HepG2 (cell line): ENCODE measurements around the gene CLIP2. TPM values are rescaled to one million over a fixed set of nuclear protein-coding genes. Genes with fewer than 3 reads are reported as not detected.

Source experiments
- AGO2 ChIP-seq: fragments of 200-400 bp; formaldehyde crosslinking; optimal IDR thresholded peaks from 2 replicates; pipeline ENCODE3; 2017; ENCODE audit warnings: mild to moderate bottlenecking, low read depth, low read length, moderate library complexity
- AHDC1 ChIP-seq: sonication (generic); formaldehyde crosslinking; IDR thresholded peaks from 2 replicates; pipeline ENCODE4 v1.5.1; 2020; ENCODE audit warnings: mild to moderate bottlenecking, missing genetic modification reagents, borderline replicate concordance
- CBFB ChIP-seq: sonication (generic); formaldehyde crosslinking; IDR thresholded peaks from 2 replicates; pipeline ENCODE4 v1.4.0; 2020; ENCODE audit warnings: missing genetic modification reagents
- CBX5 ChIP-seq: sonication (generic); formaldehyde crosslinking; IDR thresholded peaks from 2 replicates; pipeline ENCODE4 v1.4.0; 2020; ENCODE audit warnings: missing genetic modification reagents, borderline replicate concordance
- HIC2 ChIP-seq: sonication (generic); formaldehyde crosslinking; IDR thresholded peaks from 2 replicates; pipeline ENCODE4 v1.9.0; 2022; ENCODE audit warnings: low read depth, missing genetic modification reagents
- IRX3 ChIP-seq: sonication (generic); formaldehyde crosslinking; IDR thresholded peaks from 2 replicates; pipeline ENCODE4 v1.8.1; 2023; ENCODE audit warnings: mild to moderate bottlenecking, low read depth, missing genetic modification reagents, borderline replicate concordance
- MIER3 ChIP-seq: IDR thresholded peaks from 2 replicates; pipeline ENCODE4 v1.6.1; 2016; ENCODE audit warnings: missing compliant biosample characterization, borderline replicate concordance
- NCOA5 ChIP-seq: sonication (generic); formaldehyde crosslinking; IDR thresholded peaks from 2 replicates; pipeline ENCODE4 v1.4.0; 2020; ENCODE audit warnings: missing genetic modification reagents
- PTBP1 ChIP-seq: fragments of 200-400 bp; formaldehyde crosslinking; IDR thresholded peaks from 2 replicates; pipeline ENCODE4 v1.6.1; 2018; ENCODE audit warnings: low read length, low read depth; ENCODE audit not compliant: poor library complexity, severe bottlenecking
- TBX2 ChIP-seq: sonication (generic); formaldehyde crosslinking; IDR thresholded peaks from 2 replicates; pipeline ENCODE4 v1.5.0; 2020; ENCODE audit warnings: missing genetic modification reagents, mild to moderate bottlenecking, borderline replicate concordance
- YEATS4 ChIP-seq: sonication (generic); formaldehyde crosslinking; IDR thresholded peaks from 2 replicates; pipeline ENCODE4 v1.4.0; 2020; ENCODE audit warnings: missing genetic modification reagents, borderline replicate concordance
- ZNF232 ChIP-seq: sonication (generic); formaldehyde crosslinking; IDR thresholded peaks from 2 replicates; pipeline ENCODE4 v1.4.0; 2020; ENCODE audit warnings: missing genetic modification reagents, borderline replicate concordance
- ZNF33A ChIP-seq: sonication (generic); formaldehyde crosslinking; IDR thresholded peaks from 2 replicates; pipeline ENCODE4 v1.5.1; 2020; ENCODE audit warnings: missing genetic modification reagents, mild to moderate bottlenecking, moderate library complexity, borderline replicate concordance
- ZNF737 ChIP-seq: sonication (generic); formaldehyde crosslinking; IDR thresholded peaks from 2 replicates; pipeline ENCODE4 v1.5.0; 2020; ENCODE audit warnings: missing genetic modification reagents, mild to moderate bottlenecking, borderline replicate concordance
- ZNF782 ChIP-seq: sonication (generic); formaldehyde crosslinking; IDR thresholded peaks from 2 replicates; pipeline ENCODE4 v1.4.0; 2020; ENCODE audit warnings: missing genetic modification reagents, mild to moderate bottlenecking, borderline replicate concordance
- ZSCAN31 ChIP-seq: sonication (generic); formaldehyde crosslinking; IDR thresholded peaks from 2 replicates; pipeline ENCODE4 v1.5.0; 2020; ENCODE audit warnings: low read depth, mild to moderate bottlenecking, missing genetic modification reagents
- polyA plus RNA-seq, 8 experiments: library from polyadenylated mRNA; depleted of rRNA in 3 of 8; stranded (reverse) in 7 of 8; unstranded in 1 of 8; fragments of >200 nt; fragmentation: Illumina TruSeq in 4 of 8; extraction: Trizol in 4 of 8; gene quantifications; 2 replicates each; pipeline versions ENCODE4 v1.2.1 to v1.2.3, GENCODE V29; 2011 to 2016; ENCODE audit warnings: low read depth in 4 of 8, missing spikeins in 1 of 8, mixed read lengths in 1 of 8; ENCODE audit not compliant: insufficient read depth in 1 of 8
- total RNA-seq, 5 experiments: library from RNA; depleted of rRNA; stranded (reverse); fragments of >200 nt; fragmentation: Illumina TruSeq; extraction: Trizol; gene quantifications; 2 replicates each; pipeline ENCODE4 v1.2.3, GENCODE V29; 2016; ENCODE audit warnings: low read depth in 1 of 5
- TF ChIP-seq, protein P1 (sequence below), 2 experiments: IDR thresholded peaks; 2 replicates each; pipeline ENCODE4 v1.6.1; 2011 to 2012; ENCODE audit warnings: low read length in 2 of 2, borderline replicate concordance in 1 of 2, low read depth in 1 of 2, mild to moderate bottlenecking in 1 of 2, moderate library complexity in 1 of 2

CLIP2 gene
- total and polyA plus RNA-seq, 2 of the 13 experiments (the other 11 are each of a cell fraction or from before 2014, with no cell fraction given) = 6.5 to 17.4 TPM

DNA sequence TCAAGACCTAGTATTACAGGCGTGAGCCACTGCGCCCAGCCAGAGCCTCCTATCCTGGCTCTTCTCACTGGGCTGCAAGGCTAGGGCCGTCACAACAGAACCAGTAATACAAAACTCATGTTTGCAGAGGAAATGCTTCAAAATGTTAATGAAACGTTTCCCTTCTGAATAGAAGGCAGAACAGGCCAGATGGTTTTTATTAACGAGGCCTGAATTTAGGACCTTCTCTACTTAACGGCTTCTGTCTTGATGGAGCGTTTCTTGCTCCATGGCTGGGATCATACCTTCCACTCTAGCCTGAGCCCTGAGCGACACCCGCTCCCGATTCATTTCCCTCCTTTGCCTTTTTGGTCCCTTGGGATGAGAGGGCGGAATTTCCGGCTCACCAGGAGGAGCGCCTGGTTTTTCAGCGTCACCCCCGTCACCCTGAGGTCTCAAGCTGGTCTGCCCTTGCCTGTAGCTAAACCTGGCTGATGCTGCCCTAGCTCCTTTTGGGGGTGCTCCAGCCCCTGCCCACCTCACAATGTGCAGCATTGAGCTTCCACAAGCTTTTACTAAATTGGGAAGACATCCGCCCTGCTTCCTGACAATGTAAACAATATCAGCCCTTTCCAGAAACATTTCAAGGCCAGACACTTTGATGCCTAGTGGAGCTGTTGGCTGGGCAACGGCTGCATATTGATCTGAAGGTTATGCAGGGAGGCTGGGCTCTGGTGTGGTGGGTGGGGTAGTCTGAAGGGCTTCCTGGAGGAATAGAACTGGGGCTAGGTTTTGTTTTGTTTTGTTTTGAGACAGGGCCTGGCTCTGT is 5.2 kb downstream of the CLIP2 start (continued):
- TF ChIP-seq HIC2 (CRISPR knock-in tag) = no peak
- TF ChIP-seq TBX2 (CRISPR knock-in tag) = peak; percentile 88; the same call in 1 of the 2 replicates
- 0 out of 2 replicates have a peak, but pooled peaks have one; percentile 62 for TF ChIP-seq ZSCAN31 (CRISPR knock-in tag)
- TF ChIP-seq, protein P1, sequence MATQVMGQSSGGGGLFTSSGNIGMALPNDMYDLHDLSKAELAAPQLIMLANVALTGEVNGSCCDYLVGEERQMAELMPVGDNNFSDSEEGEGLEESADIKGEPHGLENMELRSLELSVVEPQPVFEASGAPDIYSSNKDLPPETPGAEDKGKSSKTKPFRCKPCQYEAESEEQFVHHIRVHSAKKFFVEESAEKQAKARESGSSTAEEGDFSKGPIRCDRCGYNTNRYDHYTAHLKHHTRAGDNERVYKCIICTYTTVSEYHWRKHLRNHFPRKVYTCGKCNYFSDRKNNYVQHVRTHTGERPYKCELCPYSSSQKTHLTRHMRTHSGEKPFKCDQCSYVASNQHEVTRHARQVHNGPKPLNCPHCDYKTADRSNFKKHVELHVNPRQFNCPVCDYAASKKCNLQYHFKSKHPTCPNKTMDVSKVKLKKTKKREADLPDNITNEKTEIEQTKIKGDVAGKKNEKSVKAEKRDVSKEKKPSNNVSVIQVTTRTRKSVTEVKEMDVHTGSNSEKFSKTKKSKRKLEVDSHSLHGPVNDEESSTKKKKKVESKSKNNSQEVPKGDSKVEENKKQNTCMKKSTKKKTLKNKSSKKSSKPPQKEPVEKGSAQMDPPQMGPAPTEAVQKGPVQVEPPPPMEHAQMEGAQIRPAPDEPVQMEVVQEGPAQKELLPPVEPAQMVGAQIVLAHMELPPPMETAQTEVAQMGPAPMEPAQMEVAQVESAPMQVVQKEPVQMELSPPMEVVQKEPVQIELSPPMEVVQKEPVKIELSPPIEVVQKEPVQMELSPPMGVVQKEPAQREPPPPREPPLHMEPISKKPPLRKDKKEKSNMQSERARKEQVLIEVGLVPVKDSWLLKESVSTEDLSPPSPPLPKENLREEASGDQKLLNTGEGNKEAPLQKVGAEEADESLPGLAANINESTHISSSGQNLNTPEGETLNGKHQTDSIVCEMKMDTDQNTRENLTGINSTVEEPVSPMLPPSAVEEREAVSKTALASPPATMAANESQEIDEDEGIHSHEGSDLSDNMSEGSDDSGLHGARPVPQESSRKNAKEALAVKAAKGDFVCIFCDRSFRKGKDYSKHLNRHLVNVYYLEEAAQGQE (IDR thresholded peaks at IDR 0.05; ENCODE audit: borderline replicate concordance in 1 of 2, low read depth in 1 of 2, low read length in 2 of 2) = no peak; a peak in 1 of 4 replicates
- no peak for TF ChIP-seq ZNF737
- TF ChIP-seq MIER3 (CRISPR knock-in tag) = peak; percentile 94; the same call in 1 of the 2 replicates
- TF ChIP-seq AGO2 = no peak
- no peak for TF ChIP-seq IRX3
- peak; percentile 71; the same call in 1 of the 2 replicates for TF ChIP-seq AHDC1 (CRISPR knock-in tag)
- TF ChIP-seq PTBP1 = no peak
- TF ChIP-seq NCOA5 = no peak
- TF ChIP-seq CBFB (CRISPR knock-in tag) = no peak
- TF ChIP-seq CBX5 (CRISPR knock-in tag) = peak; percentile 56; the same call in 1 of the 2 replicates
- TF ChIP-seq ZNF33A (CRISPR knock-in tag) = no peak
- 0 out of 2 replicates have a peak, but pooled peaks have one; percentile 23 for TF ChIP-seq YEATS4
- TF ChIP-seq ZNF232 (CRISPR knock-in tag) = no peak; the same call in 1 of the 2 replicates
- peak; percentile 50; the same call in 1 of the 2 replicates for TF ChIP-seq ZNF782 (CRISPR knock-in tag)
